Fibroblast of lung (primary cell): ENCODE data around the gene SEC16A. TPM values are rescaled to one million over a fixed set of nuclear protein-coding genes. Genes with fewer than 3 reads are reported as not detected.

Experiments
- DNase-seq, 2 donors: peaks; one replicate each; pipeline versions ENCODE4 v3.0.0 to v3.0.0-alpha.2; 2010; ENCODE audit warnings: low read depth in 2 of 2
- H2AFZ ChIP-seq: 2 replicates; pipeline ENCODE4 v1.5.1; 2012; ENCODE audit warnings: low read length, control low read depth, inconsistent platforms
- H3K27ac ChIP-seq: 2 replicates; pipeline ENCODE4 v1.5.1; 2011; ENCODE audit warnings: low read length, control low read depth; ENCODE audit not compliant: insufficient read depth
- H3K27me3 ChIP-seq: 2 replicates; pipeline ENCODE4 v1.5.1; 2011; ENCODE audit warnings: mild to moderate bottlenecking, low read length; ENCODE audit not compliant: control insufficient read depth, insufficient read depth
- H3K36me3 ChIP-seq: 2 replicates; pipeline ENCODE4 v1.5.1; 2011; ENCODE audit warnings: low read length; ENCODE audit not compliant: control insufficient read depth, insufficient read depth
- H3K4me1 ChIP-seq: 2 replicates; pipeline ENCODE4 v1.5.1; 2011; ENCODE audit warnings: low read length; ENCODE audit not compliant: control insufficient read depth, insufficient read depth; ENCODE audit errors: extremely low read depth
- H3K4me2 ChIP-seq: 2 replicates; pipeline ENCODE4 v1.5.1; 2011; ENCODE audit warnings: low read length, control low read depth; ENCODE audit not compliant: insufficient read depth; ENCODE audit errors: extremely low read depth
- H3K4me3 ChIP-seq, 4 experiments: fragments of 200-600 bp in 1 of 4; sonication (generic) in 1 of 4; replicated peaks in 1 of 4; 2 replicates each; pipeline ENCODE4 v1.5.1; 2011 to 2016; ENCODE audit warnings: low read length in 4 of 4, low read depth in 3 of 4, mild to moderate bottlenecking in 3 of 4, control low read depth in 2 of 4, inconsistent platforms in 1 of 4, mixed read lengths in 1 of 4; ENCODE audit not compliant: insufficient read depth in 1 of 4; ENCODE audit errors: control extremely low read depth in 1 of 4
- H3K79me2 ChIP-seq: 2 replicates; pipeline ENCODE4 v1.5.1; 2012; ENCODE audit warnings: mild to moderate bottlenecking, low read length, inconsistent platforms; ENCODE audit not compliant: control insufficient read depth, insufficient read depth
- H3K9ac ChIP-seq: 2 replicates; pipeline ENCODE4 v1.5.1; 2011; ENCODE audit warnings: mild to moderate bottlenecking, low read length, control low read depth; ENCODE audit not compliant: insufficient read depth
- H3K9me3 ChIP-seq: 2 replicates; pipeline ENCODE4 v1.5.1; 2012; ENCODE audit warnings: low read depth, low read length; ENCODE audit not compliant: control insufficient read depth, insufficient read depth
- H4K20me1 ChIP-seq: 2 replicates; pipeline ENCODE4 v1.5.1; 2011; ENCODE audit warnings: low read length; ENCODE audit not compliant: control insufficient read depth, insufficient read depth; ENCODE audit errors: extremely low read depth
- EZH2 ChIP-seq: IDR thresholded peaks from 2 replicates; pipeline ENCODE4 v1.5.1; 2012; ENCODE audit warnings: low read length, control low read depth, mild to moderate bottlenecking; ENCODE audit errors: missing control alignments
- polyA plus RNA-seq, 2 donors: library from polyadenylated mRNA; depleted of rRNA in 1 of 2; stranded (reverse) in 1 of 2; unstranded in 1 of 2; fragments of >200 nt; gene quantifications; 2 replicates each; pipeline ENCODE4 v1.2.1, GENCODE V29; 2011 to 2012; ENCODE audit warnings: missing spikeins in 1 of 2
- total RNA-seq: library from RNA; depleted of rRNA; stranded (reverse); fragments of >200 nt; gene quantifications from 2 replicates; pipeline ENCODE4 v1.2.1, GENCODE V29; 2014
- TF ChIP-seq, protein P1 (sequence below), 2 donors: IDR thresholded peaks in 1 of 2; conservative IDR thresholded peaks in 1 of 2; 1 replicate in 1 of 2; 2 replicates in 1 of 2; pipeline ENCODE4 v1.5.1; 2011 to 2012; ENCODE audit warnings: low read length in 2 of 2, control low read depth in 1 of 2, inconsistent platforms in 1 of 2, low read depth in 1 of 2, mild to moderate bottlenecking in 1 of 2

The SEC16A gene
- total and polyA plus RNA-seq, 2 donors (not counting 1 experiment from before 2014, with no cell fraction given): 17.8 to 23.9 TPM

- Histone ChIP-seq H3K9me3 (no peaks in the 10 kb centered on the region), H3K27me3 (no peaks in the 10 kb centered on the region), H2AFZ (no peak overlapping the region), H3K79me2 (peaks cover 10% of the 10 kb centered on the region), H3K9ac (no peak overlapping the region), H4K20me1 (no peaks in the 10 kb centered on the region), H3K4me3 (no peak overlapping the region), H3K4me2 (no peak overlapping the region), H3K36me3 (peaks cover 35% of the 10 kb centered on the region), H3K27ac (no peak overlapping the region), H3K4me1 (peaks cover 4% of the 10 kb centered on the region)
- DNase-seq: no peak
- no peak for TF ChIP-seq EZH2
These were observed 39.8 kb downstream of the SEC16A start for GRCh38 chr9:136443087-136443486.

DNA sequence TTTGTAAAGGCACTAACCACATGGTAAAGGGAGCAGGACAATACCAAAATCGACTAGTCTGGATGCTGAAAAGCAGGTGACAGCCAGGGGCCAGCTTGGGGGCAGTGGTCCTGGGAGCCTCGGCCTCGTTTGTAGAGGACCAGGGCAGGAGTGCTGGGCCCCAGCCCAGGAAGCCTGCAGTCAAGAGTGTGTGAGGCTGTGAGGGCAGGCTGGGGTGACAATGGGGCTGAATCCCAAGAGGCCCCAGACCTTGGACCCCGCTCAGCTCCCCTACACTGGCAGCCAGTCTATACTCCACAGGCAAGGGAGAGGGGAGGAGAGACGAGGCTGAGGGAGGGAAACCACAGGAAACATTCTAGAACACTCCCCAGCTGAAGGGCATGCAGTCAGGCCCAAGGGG is 40.6 kb downstream of the SEC16A start:
- H3K79me2 ChIP-seq: peaks cover 18% of the 10 kb centered on the region
- H3K36me3 ChIP-seq: peaks cover 33% of the 10 kb centered on the region
- H3K4me3 ChIP-seq: no peak overlapping the region
- no peaks in the 10 kb centered on the region for H4K20me1 ChIP-seq
- H2AFZ ChIP-seq: no peak overlapping the region
- H3K9me3 ChIP-seq: no peaks in the 10 kb centered on the region
- DNase-seq: no peak
- TF ChIP-seq, protein P1, sequence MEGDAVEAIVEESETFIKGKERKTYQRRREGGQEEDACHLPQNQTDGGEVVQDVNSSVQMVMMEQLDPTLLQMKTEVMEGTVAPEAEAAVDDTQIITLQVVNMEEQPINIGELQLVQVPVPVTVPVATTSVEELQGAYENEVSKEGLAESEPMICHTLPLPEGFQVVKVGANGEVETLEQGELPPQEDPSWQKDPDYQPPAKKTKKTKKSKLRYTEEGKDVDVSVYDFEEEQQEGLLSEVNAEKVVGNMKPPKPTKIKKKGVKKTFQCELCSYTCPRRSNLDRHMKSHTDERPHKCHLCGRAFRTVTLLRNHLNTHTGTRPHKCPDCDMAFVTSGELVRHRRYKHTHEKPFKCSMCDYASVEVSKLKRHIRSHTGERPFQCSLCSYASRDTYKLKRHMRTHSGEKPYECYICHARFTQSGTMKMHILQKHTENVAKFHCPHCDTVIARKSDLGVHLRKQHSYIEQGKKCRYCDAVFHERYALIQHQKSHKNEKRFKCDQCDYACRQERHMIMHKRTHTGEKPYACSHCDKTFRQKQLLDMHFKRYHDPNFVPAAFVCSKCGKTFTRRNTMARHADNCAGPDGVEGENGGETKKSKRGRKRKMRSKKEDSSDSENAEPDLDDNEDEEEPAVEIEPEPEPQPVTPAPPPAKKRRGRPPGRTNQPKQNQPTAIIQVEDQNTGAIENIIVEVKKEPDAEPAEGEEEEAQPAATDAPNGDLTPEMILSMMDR (conservative IDR thresholded peaks at IDR 0.05 in 1 of 2, IDR thresholded peaks at IDR 0.05 in 1 of 2; ENCODE audit: low read depth in 1 of 2, low read length in 2 of 2): no peak
- no peak for TF ChIP-seq EZH2
- no peak overlapping the region for H3K27ac ChIP-seq
- peaks cover 9% of the 10 kb centered on the region for H3K4me1 ChIP-seq
- H3K27me3 ChIP-seq: no peaks in the 10 kb centered on the region
- no peak overlapping the region for H3K9ac ChIP-seq
- no peak overlapping the region for H3K4me2 ChIP-seq

DNA sequence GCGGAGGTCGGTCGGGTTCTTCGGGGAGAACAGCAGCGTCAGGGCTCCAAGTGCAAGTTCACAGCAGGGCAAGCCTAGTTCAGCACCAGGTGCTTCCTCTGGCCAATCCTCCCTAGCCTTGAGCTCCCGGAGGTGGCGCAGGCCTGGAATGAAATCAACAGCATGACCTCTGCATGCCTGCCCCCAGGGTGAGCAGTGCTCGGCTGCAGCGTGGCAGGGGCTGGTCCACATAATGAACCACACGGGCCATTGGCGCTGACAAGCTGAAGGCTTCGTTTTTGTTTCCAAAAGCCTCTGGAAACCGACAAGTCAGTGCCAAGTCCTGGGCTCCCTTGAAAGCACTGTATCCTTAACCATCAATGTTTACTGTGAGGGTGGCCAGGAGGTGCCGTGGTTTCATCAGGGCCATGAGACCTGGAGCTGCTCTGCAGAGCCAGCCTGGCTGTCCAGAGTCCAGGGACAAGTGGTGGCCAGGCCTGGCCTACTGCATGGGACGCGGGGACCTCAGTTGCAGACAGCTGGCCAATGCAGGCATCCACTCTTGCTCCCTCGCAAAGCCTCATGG is 41.1 kb downstream of the SEC16A start:
- H2AFZ ChIP-seq: no peak overlapping the region
- H3K9ac ChIP-seq: no peak overlapping the region
- no peak for DNase-seq
- no peak overlapping the region for H3K4me2 ChIP-seq
- H3K4me1 ChIP-seq: peaks cover 13% of the 10 kb centered on the region
- H3K36me3 ChIP-seq: peaks cover 33% of the 10 kb centered on the region
- H3K9me3 ChIP-seq: no peaks in the 10 kb centered on the region
- H3K27ac ChIP-seq: no peak overlapping the region
- TF ChIP-seq, protein P1 (conservative IDR thresholded peaks at IDR 0.05 in 1 of 2, IDR thresholded peaks at IDR 0.05 in 1 of 2; ENCODE audit: low read depth in 1 of 2, low read length in 2 of 2): no peak
- no peak for TF ChIP-seq EZH2
- H3K79me2 ChIP-seq: peaks cover 23% of the 10 kb centered on the region
- no peaks in the 10 kb centered on the region for H4K20me1 ChIP-seq
- H3K27me3 ChIP-seq: no peaks in the 10 kb centered on the region
- no peak overlapping the region for H3K4me3 ChIP-seq
